Endometrium (tissue), 2 donors: ENCODE results near the gene TOB1.
"Not testable (repeated sequence)": the region's sequence is repeated elsewhere in the genome, so short reads cannot be mapped to it uniquely, and the experiment has no call there.

Experiments used
- FAIRE-seq: peaks from 2 replicates; lab custom pipeline; 2012; peaks lifted over from hg19 to GRCh38; lab: Jason Lieb, UNC
- donor health status: control.
- donor health status: control.

Gene TOB1

DNA sequence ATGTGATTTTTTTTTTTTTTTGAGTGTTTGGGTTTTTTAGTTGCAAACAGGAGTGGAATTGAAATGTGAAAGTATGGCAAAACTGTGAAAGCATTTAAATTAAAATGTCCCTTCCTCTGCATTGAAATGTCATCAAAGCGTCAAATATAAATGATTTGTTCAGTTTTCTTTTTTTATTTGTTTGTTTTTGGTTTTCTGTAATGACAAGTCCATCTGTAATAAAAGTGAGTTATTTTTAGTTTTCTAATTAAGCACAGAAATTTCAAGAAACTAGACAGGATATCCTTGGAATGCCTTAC lies 1.9 kb upstream of the TOB1 start:
- peak; percentile 80 for FAIRE-seq

DNA sequence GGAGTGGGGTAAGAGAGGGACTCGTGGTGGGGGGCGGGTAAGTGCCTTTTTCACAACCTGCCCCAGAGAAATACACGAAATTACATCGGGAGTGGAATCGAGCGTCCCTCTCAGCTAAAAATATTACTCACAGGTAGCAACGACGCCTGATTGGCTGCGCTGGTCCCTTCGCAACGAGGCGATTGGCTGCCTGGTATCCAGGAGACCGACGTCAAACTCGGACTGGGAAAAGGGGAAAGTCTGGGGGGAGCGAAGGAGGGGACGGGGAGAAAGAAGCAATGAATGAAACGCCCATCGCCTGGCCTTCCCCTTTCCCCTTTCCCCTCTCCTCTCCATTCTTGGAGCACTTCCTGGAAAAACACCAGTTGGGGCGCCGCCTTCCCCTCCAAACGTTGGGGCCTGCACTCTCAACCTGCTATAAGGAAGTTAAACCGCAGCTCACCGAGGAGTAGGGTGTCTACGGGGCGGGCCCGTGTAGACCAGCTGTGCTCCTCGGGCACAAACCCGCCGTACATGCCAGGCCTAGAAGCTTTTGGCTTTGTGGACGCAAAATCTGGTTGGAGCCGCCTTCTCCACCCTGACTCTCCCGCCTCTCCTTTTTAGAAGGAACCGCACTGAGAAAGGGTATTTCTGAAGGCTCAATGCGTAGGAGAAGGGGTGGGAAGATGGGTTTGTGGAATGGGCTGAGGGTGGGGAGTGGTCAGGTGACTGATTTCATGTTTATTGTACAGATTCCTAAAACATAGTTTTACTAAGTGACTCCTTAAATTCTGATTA lies 1.4 kb upstream of the TOB1 start:
- peak; percentile 82 for FAIRE-seq

DNA sequence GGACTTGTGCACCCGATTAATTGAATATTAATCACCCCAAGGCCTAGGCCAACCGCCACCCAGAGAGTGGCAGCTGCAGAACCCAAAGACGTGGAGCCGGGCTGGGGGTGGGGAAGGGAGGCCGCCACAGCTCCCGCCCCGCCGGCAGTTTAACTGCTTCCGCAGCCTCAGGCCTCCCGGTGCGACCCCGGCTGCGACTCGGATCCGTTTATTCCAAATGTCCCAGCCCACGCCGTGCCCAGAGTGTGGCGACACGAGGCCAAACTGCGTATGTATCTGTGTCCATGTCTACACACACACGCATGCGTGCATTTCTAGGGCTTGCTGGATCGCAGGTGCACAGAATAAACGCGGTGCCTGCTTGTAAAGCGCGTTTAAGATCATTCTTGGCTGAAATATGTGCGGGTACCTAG lies 802 bp upstream of the TOB1 start:
- no peak for FAIRE-seq

DNA sequence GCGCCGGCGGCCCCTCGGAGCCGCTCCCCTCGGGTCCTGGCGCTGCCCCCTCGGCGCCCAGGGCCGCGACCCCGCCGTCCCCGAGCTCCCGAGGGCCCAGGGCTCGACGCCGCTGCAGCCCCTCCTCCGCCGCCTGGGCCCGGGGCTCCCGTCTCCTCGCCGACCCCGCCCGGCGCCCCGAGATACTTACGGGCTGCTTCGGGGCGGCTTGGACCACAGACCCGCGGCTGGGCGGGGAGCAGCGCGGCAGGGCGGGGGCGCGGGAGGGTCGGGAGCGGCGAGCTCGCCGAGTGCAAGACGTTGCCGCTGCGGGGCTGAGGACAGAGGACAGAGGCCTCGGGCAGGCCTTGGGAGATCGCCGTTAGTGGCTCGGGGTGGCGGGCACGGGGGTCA lies 290 bp downstream of the TOB1 start:
- no peak for FAIRE-seq

DNA sequence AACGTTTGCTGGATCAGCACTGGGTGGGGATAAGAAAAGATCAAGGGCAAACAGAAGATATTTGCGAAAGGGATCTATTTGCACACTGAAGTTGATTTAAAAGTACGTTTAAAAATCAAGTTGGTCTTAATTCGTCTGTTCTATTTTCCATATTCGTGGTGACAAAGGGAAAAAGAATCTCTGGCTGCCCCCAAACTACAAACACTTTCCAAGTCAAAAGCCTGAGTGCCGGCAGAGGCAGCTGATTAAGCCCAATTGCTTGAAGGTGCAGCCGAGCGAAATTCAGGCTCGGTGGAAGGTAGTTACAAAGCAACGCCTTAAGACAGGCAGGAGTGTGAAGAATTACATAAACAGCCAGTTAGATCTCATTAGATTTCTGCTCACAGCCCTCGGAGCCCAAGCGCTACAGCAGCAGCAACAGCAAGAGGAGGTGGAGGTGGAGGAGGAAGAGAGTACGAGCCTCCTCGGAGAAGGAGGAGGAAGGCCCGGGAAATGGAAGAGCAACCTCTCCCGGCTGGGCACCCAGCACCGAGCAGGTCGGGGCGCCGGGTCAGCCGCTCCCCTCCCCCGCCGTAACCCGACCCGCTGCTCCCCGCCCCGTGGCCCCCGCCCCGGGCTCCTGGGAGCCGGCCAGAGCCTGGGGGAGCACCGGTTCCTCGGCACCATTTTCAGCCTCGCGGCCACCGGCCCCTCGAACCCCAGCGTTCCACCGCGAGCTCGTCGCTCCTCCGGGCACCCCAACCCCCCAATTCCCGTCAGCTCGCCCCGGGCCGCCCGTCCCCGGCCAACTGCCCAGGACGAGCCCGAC lies 890 bp downstream of the TOB1 start:
- FAIRE-seq: no peak

DNA sequence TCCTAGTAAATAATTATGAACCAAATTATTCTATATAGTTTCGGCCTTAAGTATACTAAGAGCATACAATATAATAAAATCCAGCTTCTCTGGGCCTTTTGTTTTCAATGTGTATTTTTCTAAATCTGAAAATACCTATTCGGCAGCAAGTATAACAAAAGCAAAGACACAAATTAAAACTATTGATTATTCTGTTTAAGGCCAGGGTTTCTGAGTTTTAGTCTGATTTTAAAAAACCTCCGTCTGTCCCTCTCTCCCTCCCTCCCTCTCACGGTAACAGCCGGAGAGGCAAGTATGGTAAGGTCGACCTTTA lies 1.5 kb downstream of the TOB1 start:
- FAIRE-seq: no peak

DNA sequence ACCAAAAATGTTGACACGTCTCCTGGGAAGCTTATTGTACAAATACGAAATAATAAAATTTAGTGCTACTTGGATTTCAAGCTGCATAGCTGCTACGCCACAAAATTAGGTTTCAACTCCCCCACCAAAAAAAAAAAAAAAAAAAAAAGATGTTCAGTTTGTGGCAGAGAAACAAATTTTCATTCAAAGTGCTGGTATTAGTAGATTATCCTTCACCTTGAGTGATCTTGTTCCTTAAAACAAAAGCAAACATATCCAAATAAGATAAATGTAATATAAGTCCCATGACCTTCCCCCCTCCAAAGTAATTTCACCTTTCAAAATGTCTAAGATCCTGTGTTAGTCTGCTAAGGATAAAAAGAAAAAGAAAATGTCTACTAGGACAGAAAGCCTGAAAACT lies 2.2 kb downstream of the TOB1 start:
- FAIRE-seq: no peak

DNA sequence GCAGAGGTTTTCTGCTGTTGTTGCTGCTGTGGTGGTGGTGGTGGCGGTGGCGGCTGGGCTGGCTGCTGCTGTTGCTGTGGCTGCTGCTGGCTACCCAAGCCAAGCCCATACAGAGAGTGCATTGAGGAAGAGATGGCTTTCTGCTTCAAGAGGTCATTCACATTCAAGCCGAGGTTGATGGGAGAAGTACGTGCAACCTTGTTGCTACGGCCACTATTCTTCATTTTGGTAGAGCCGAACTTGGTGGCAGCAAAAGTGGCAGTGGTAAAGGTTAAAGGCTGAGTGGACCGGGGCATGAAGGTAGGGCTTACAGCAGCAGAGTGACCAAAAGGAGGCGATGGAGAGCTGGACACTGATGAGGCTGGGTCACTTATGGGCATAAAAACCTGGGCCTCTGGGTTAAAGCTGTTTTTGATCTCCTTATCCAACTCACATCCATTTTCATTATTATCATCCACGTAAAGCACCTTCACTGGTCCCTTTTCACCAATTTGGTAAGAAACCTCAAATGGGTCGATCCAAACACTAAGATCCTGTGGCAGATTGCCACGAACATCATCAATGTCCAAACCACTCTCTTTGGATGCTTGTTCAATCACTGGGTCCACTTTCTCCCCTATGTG lies 2.8 kb downstream of the TOB1 start:
- FAIRE-seq: no peak

DNA sequence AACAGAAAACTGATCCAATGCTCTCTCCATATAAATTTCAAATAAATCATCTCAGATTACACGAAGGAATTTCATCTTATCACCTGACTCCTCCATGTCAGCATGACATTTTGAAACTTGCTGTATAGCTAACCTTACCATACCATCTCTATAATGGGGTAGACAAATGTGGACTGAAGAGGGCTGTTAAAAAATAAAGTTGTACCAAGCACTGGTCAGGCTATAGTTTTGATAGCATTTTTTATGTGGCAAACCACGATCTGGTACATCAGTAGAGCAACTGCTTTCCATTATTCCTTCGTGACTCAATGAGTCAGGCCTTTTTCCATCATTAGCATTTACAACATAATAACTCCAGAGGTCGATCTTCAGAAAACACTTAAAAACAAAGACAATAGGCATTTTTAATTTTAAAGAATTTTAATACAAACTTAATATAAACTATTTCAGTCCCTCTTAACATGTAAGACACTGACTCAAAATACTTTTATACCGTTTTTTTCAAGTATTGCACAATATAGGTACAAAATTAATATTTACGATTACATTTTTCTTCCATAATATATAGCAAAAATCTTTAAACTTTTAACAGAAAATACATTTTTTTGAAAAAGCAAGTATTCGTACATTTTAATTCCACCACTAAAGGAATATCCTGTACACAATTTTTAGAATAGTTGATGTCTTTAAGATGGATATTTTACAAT lies 4.2 kb downstream of the TOB1 start:
- no peak for FAIRE-seq

DNA sequence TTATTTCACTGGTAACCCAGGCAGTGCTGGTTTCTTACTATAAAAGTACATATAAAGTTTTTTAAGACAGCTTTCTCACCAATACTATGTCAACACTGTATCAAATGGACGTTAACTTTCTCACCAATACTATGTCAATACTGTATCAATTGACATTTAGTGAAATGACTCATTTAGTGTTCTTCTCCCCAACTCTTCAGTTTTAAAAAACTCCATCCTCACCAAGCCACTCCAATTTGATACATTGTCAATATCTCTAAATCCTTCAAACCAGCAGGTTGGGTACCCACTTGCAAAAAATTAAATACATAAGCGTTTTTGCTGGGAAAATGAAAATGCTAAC lies 4.8 kb downstream of the TOB1 start:
- no peak for FAIRE-seq

DNA sequence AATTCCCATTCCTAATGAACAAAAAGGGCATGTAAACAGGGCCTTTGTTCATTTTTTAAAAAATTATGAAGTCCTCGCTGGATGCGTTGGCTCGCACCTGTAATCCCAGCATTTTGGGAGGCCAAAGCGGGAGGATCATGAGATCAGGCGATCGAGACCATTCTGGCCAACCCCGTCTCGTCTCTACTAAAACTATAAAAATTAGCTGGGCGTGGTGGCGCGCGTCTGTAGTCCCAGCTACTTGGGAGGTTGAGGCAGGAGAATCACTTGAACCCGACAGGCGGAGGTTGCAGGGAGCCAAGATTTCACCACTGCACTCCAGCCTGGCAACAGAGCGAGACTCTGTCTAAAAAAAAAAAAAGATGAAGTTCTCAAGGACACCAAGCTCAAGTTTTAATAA lies 6.4 kb downstream of the TOB1 start:
- not testable (repeated sequence) for FAIRE-seq

DNA sequence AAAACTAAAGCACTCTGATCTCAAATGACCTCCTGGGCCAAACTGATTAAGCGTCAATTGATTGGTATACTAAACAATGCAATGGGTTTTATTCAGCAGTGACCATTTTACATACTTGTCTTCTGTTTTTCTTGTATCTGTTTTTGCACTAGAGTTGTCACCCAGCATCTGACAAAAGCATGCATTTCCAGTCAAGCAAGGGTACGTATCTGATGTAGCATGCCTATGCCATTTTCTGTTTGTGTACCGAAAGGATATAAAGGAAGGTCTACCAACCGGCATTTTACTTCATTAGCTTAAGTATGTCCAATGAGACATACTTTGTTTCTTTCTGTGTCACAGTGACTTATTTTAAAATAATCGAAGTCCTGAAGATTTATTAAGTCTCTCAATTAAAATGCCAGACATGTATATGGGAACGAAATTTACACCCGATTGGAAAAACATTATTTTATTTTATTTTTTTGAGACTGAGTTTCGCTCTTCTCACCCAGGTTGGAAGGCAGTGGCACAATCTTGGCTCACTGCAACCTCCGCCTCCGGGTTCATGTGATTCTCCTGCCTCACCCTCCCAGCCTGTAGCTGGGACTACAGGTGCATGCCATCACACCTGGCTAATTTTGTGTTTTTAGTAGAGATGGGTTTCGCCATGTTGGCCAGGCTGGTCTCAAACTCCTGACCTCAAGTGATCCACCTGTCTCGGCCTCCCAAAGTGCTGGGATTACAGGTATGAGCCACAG lies 7.5 kb downstream of the TOB1 start:
- no peak for FAIRE-seq

DNA sequence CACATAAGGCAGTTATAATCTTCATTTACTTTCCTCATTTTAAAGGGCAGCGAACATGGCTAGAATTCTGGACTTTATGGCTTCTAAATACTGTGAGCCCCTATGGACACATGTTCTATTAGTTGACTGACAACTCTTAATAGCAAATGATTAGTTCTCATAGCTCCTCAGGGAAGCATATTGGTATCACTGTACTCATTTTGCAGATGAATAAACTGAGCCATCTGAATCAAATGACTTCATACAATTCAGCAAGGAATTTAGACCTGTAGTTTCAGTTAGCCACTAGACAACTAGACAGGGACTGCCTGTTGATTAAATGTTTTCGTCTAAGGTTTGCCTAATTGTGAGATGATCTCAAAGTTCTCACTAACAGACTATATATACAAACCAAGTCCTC lies 9.7 kb downstream of the TOB1 start:
- no peak for FAIRE-seq

DNA sequence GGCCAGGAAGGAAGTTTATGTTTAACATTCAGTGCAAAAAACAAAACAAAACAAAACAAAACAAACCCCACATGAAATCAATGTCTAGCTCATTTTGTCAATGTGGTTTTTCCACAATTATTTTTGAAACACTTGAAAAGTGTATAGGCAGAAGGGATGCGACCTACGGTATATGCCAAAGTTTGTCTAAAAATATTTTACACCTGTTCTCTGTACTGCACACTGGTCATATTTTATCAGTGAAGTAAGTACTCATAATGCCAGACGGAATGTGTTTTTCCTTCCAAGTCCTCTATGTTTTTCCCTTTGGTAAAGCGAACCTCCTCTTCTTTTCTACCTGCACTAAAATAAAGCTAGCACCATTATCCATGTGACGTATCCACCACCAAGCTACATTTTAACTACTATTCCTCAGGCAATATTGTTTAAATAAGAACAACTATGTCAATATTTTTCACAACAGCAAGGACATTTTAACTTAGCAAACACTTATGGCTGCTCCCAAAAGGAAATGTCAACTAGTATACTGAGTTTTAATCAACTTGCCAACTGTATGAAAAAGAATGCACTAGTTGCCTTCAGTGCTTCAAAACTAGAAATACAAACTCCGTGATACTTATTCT lies 10.3 kb downstream of the TOB1 start:
- no peak for FAIRE-seq

DNA sequence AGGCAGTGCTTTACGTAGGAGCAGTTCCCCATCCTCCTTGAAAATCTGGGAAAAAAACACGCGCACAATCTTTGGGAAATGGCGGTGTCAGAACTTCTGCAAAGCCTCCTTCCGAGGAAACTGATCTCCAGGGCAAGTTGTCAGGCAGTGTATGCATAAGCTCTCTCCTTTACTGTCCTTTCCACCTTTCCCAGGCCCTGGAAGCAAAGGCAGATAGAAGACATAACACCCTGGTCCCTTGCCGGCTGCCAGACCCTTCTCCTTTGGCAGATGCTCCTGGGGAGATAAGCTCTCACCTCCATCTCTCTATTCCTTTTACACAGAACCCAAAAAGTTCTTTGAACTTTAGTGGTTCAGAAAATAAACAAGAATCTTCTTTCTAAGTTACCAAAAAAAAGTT lies 12.4 kb downstream of the TOB1 start:
- no peak for FAIRE-seq

DNA sequence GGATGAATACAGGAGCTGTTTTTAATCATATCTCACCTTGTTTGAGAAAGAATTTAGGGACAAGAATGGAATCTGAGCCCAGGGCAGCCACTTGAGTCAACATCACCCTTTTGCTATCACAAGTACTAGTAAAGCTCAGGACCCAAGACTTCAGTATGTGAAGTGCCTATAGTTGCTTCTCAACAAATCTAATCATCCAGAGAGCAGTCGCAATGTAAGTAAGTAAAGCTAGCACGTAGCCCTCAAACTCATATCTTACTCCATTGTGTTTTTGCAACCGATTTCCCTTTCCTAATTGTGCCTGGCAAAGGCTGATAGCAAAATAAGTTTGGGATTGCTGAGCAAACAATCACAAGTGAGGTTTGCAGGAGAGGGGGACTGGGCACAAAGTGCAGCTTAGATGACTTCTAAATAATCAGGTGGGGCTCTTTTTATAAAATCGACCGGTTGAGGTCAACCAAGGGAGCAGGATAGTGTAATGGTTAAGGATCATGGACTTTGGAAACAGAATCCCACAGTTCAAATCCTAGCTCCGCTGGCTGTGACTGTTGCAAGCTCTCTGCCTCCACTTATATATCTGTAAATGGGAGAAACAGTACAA lies 13.0 kb downstream of the TOB1 start:
- FAIRE-seq: no peak

DNA sequence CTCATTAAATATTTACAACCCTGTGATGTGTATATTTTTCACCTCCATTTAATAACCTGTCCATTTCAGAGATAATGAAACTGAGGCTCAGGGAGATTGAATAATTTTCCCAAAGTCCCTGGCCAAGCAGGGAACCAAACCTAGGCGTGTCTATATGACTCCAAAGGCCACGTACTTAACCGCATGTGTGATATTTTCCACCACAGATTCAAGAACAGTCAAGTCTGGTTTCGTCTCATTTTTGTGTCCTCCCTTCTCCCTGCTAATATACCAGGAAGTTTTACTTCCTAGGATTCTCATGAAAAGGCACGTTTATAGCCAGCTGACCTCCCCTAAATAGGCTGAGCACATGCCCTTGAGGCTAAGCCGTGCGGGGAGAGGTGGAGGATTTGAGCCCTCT lies 15.5 kb downstream of the TOB1 start:
- no peak for FAIRE-seq

DNA sequence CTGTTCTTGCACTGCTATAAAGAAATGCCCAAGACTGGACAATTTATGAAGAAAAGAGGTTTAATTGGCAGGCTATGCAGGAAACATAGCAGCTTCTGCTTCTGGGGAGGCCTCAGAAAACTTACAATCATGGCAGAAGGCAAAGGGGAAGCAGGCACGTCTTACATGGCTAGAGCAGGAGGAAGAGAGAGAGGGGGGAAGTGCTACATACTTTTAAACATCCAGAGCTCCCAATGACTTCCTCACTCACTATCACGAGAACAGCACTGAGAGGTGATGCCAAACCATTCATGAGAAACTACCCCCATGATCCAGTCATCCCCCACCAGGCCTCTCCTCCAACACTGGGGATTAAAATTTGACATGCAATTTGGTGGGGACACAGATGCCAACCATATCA lies 17.4 kb downstream of the TOB1 start:
- FAIRE-seq: no peak

DNA sequence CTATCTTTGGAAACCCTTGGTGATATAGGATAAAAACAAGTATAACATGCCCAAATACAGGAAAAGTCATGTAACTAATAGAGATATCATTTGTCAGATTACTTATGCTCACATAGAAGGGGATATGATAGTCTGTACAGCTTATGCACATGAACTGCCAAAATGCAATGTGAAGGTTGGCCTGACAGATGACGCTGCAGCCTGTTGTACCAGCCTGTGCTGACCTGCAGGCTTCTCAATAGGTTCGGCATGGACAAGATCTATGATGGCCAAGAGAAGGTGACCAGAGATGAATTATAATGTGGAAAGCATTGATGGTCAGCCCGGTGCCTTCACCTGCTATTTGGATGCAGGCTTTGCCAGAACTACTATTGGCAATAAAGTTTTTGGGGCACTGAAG lies 18.1 kb downstream of the TOB1 start:
- no peak for FAIRE-seq

DNA sequence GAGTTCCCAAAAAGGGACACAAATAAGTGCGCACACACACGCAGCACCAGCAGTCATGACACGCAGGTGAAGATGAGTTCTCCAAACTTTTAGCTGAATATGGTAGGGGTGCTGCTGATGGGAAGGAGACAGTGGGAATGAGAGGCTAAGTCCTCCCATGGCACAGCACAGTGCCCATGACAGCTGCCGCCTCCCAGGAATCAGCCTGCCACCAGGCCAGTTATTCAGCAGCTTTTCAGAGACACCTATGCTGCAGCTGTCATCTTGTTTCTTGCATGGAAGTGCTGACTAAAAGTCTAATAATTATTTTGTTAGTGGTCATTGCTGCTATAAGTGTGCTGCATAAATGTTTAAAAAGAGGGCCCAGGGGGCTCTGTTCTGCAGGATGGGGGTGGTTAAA lies 18.6 kb downstream of the TOB1 start:
- FAIRE-seq: no peak
